ENCODE results near the gene UPF3A. TPM values are rescaled to one million over a fixed set of nuclear protein-coding genes. Genes with fewer than 3 reads are reported as not detected.

The UPF3A gene
- total and polyA plus RNA-seq, 12 donors: 27.5 to 130 (median 43.2) TPM

- Histone ChIP-seq H3K4me1 (replicated peaks in 1 of 2) (no peaks in the 10 kb centered on the region), H3K27me3 (no peaks in the 10 kb centered on the region), H3K9me3 (replicated peaks in 1 of 3) (no peaks in the 10 kb centered on the region), H3K36me3 (replicated peaks in 1 of 2) (peaks cover 0 to 64% of the 10 kb centered on the region in 2 donors), H3K4me3 (no peak overlapping the region), H3K27ac (no peak overlapping the region)
- DNase-seq: no peak
- WGBS, 4 donors: 88 to 95% (median 93%) methylated on average over 10 to 11 of the region's 11 CpGs
- intact Hi-C loops (cut with DNase I): no loop called here
- no peak for TF ChIP-seq CTCF (IDR thresholded peaks at IDR 0.05)
- TF ChIP-seq POLR2A (IDR thresholded peaks at IDR 0.05): no peak
Measured at GRCh38 chr13:114303700-114304327, 22.4 kb downstream of the UPF3A start.

GRCh38 chr13:114304346-114305034 lies 23.1 kb downstream of the UPF3A start:
- no peak for DNase-seq
- no peak for TF ChIP-seq POLR2A (IDR thresholded peaks at IDR 0.05)
- no peak for TF ChIP-seq CTCF (IDR thresholded peaks at IDR 0.05)
- H3K4me1 ChIP-seq (replicated peaks in 1 of 2): no peaks in the 10 kb centered on the region
- no peak overlapping the region for H3K27ac ChIP-seq
- H3K36me3 ChIP-seq (replicated peaks in 1 of 2): peaks cover 0 to 57% of the 10 kb centered on the region in 2 donors
- no peaks in the 10 kb centered on the region for H3K9me3 ChIP-seq (replicated peaks in 1 of 3)
- intact Hi-C loops (cut with DNase I): no loop called here
- no peaks in the 10 kb centered on the region for H3K27me3 ChIP-seq
- 89 to 93% (median 91%) methylated on average over 13 of the region's 13 CpGs for WGBS, 4 donors
- no peak overlapping the region for H3K4me3 ChIP-seq

- H3K9me3 ChIP-seq (replicated peaks in 1 of 3): no peaks in the 10 kb centered on the region
- no peak for DNase-seq
- H3K4me3 ChIP-seq: no peak overlapping the region
- no peak overlapping the region for H3K27ac ChIP-seq
- intact Hi-C loops (cut with DNase I): no loop called here
- H3K27me3 ChIP-seq: no peaks in the 10 kb centered on the region
- H3K4me1 ChIP-seq (replicated peaks in 1 of 2): peaks cover 0 to 8% of the 10 kb centered on the region in 2 donors
- peaks cover 0 to 24% of the 10 kb centered on the region in 2 donors for H3K36me3 ChIP-seq (replicated peaks in 1 of 2)
- TF ChIP-seq CTCF (IDR thresholded peaks at IDR 0.05) (no peak), POLR2A (IDR thresholded peaks at IDR 0.05) (no peak)
- 87 to 100% (median 96%) methylated on average over 2 of the region's 2 CpGs for WGBS, 4 donors
Measured at GRCh38 chr13:114309086-114309485, 27.7 kb downstream of the UPF3A start.

GRCh38 chr13:114309806-114310410 lies 28.5 kb downstream of the UPF3A start:
- Histone ChIP-seq H3K4me3 (no peak overlapping the region), H3K27me3 (no peaks in the 10 kb centered on the region), H3K4me1 (replicated peaks in 1 of 2) (peaks cover 2 to 9% of the 10 kb centered on the region in 2 donors), H3K36me3 (replicated peaks in 1 of 2) (peaks cover 0 to 16% of the 10 kb centered on the region in 2 donors), H3K27ac (no peak overlapping the region), H3K9me3 (replicated peaks in 1 of 3) (no peaks in the 10 kb centered on the region)
- intact Hi-C loops (cut with DNase I): no loop called here
- no peak for DNase-seq
- WGBS, 4 donors: 80 to 90% (median 88%) methylated on average over 6 of the region's 6 CpGs
- no peak for TF ChIP-seq POLR2A (IDR thresholded peaks at IDR 0.05)
- no peak for TF ChIP-seq CTCF (IDR thresholded peaks at IDR 0.05)
